Activated CD8-positive, alpha-beta memory T cell treated with anti-CD3 and anti-CD28 coated beads, Interleukin-2, amount 50 U/mL, for 48 hours (primary cell): Measurements from ENCODE around the gene EFCAB6.

Experiments used
- DNase-seq: peaks from one replicate; pipeline ENCODE4 v3.0.0-alpha.2; 2020

Gene EFCAB6

DNA sequence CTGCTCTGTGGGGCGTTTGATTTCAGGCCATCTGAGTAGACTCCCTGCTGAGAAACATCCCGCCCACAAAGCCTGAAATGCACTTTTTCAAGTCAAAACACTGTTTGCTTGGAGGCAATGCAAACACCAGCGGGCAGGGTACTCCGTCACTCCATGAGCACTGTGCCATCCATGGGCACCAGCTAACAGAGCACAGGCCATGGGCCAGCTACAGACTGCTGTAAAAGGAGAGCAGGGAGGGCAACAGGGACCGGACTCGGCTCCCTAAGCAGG, 16.6 kb upstream of the EFCAB6 start:
- no peak for DNase-seq

GRCh38 chr22:43827926-43828724, 16.0 kb upstream of the EFCAB6 start:
- DNase-seq, result no peak

DNA sequence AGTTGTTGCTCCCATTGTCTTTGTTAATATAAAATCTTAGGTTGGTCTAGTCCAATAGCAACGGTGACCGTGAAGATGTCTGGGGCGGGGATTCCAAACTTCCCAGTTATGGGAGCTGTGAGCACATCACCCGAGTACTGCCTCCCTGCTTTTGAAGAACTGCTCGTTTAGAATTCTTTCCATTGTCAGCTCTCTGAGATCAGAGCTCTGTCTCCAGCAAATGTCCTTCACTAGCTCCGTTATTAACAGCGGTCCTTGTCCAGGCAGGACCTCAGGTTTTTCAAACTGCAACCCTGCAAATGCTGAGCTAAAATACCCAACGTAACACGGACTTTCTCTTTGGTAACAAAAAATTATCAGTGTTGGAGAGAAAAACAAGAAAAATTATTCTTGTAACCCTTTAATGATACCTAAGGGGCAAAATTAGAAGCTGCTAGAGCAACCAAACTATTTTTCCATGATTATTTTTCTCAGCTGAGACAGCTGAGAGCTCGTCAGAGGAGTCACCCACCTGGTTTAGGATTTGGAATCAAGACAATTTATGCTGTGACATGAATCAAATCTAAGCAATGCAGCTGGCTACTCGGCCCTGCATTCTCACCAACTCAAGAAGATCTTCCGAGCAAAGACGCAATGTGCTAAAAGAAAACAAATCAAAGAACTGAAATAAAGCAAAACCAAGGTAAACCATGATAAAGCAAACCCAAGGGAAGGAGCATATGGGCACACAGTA, 15.1 kb upstream of the EFCAB6 start:
- DNase-seq, result no peak

- DNase-seq, result peak; percentile 10
Measured at GRCh38 chr22:43826142-43827002, 14.3 kb upstream of the EFCAB6 start.

DNA sequence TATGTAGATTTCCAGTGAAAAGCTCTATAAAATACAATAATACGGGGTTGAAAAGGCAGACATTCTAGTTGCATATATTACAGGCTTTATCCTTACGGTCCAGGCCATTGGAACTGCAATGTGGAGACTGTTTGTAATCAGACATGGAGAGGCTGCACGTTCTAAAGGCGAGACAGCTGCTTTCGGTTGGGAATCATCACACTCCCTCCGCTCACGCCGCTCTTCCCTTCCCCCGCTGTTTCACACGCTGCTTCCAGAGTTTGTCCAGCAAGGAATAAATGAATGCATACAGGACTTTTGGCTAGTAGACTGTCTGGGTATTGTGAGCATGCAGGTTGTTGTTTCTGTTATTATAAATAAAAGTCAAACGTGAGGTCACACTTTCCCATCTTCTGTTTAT, 13.5 kb upstream of the EFCAB6 start:
- no peak for DNase-seq

- peak; percentile 26 for DNase-seq
Measured at GRCh38 chr22:43824724-43825420, 12.8 kb upstream of the EFCAB6 start.

DNA sequence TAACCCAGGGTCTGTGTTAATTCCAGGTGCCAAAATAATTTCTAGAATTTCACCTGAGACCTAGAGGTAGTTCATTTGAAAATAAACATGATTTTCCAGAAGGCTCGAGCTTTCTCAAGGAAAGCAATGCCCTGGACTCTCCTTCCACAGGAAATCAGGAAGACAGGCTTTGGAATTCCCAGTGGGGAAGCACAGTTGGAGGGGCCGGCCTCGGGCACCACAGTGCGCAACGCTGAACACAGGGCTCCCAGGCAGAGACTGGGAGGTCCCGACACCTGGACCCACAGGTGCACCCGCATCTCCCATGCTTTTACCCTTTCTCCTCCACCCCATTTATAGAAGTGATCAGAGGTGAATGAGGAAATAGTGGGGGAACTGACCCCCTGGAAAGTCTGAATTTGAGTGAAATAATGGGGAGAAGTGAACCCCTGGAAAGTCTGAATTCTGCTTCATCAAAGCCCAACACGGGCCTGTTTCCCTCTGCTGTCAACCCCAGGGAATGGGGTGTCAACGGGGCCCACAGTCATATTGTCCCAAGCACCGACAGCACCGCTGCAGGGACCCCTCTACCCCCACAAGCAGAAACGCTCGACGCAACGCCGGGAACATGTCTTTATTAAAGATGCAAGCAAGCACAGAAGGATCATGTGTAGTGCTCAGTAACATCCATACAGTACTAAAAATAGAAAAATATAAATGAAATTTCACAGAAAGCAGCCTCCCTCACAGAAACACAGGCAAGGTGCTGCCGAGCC, 12.0 kb upstream of the EFCAB6 start:
- DNase-seq, result no peak

DNA sequence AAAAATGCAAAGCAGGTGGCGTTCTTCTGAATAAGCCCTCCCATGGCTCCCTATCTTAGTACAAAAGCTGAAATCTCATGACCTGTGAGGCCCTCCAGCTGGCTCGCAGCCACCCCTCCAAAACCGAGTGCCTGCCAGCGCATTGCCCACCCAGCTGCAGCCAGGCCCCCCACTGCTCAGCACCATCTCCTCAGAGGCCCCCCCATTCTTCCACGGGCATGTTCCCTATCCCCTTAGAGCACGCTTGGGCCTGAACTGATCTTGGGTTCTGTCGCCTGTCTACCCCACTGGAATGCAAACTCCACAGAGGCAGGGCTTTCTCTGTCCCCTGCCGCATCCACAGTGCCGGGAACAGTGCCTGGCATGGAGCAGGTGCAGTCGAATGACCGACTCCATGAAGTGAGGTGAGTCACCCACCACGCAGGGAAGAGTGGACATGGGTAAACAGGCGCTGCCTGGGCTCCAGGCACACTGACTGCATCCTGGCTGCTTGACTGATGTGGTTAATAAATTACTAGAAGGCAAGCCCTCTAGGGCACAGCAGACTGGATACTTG, 11.3 kb upstream of the EFCAB6 start:
- DNase-seq, result no peak

- DNase-seq, result no peak
Measured at GRCh38 chr22:43821606-43822425, 9.7 kb upstream of the EFCAB6 start.

DNA sequence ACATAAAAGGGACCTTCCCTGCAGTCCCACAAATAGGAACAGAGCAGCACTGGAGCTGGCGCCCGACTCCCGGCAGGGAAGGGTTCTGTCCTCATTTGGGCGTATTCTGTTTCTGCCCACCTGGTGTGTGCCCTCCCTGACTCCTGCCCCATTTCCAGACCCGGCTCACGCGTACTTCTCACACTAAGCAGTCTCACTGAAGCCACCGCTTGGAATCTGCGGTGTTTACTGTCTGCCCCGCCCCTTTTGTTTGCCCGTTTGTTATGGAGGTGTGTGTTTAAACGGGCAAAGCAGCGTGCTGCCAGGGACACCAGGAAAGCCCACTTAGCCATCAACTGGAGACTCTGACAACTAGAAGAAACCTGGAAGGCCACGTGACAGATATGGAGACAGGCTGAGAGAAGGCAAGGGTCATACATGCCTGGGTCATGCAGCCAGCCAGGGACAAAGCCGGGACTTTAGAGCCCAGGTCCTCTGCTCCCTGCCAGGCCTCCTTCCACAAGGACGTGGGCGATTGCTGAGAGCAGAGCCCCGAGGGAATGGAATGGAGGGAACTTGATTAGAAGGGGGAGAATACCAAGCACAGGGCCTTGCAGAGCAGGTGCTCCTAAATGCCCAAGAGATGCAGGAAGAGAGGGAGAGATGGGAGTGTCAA, 8.7 kb upstream of the EFCAB6 start:
- DNase-seq, result no peak

- DNase-seq, result no peak
Measured at GRCh38 chr22:43819931-43820640, 8.0 kb upstream of the EFCAB6 start.

GRCh38 chr22:43819421-43819921, 7.4 kb upstream of the EFCAB6 start:
- DNase-seq, result no peak

GRCh38 chr22:43818981-43819380, 6.9 kb upstream of the EFCAB6 start:
- DNase-seq, result no peak

GRCh38 chr22:43817402-43817801, 5.3 kb upstream of the EFCAB6 start:
- DNase-seq, result no peak

DNA sequence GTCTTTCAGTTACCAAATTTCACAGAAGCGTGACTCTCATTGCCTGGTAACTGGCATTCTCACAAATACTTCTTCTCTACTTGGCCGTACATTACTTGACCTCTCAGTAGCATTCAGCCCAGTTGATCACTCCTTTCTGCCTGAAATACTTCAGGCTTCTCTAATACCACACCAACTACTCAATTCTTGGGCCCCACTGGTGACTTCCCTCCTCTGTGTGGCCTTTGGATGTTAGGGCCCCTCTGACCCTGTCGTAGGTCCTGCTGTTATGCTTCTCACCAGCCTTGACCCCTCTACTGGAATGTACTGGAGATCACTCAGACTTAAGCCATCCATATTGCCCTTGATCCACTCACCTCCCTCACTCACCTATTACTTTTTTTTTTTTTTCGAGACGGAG, 2.2 kb upstream of the EFCAB6 start:
- no peak for DNase-seq

GRCh38 chr22:43812890-43813289, 785 bp upstream of the EFCAB6 start:
- DNase-seq, result no peak

- DNase-seq, result no peak
Measured at GRCh38 chr22:43811777-43812148, 342 bp downstream of the EFCAB6 start.

DNA sequence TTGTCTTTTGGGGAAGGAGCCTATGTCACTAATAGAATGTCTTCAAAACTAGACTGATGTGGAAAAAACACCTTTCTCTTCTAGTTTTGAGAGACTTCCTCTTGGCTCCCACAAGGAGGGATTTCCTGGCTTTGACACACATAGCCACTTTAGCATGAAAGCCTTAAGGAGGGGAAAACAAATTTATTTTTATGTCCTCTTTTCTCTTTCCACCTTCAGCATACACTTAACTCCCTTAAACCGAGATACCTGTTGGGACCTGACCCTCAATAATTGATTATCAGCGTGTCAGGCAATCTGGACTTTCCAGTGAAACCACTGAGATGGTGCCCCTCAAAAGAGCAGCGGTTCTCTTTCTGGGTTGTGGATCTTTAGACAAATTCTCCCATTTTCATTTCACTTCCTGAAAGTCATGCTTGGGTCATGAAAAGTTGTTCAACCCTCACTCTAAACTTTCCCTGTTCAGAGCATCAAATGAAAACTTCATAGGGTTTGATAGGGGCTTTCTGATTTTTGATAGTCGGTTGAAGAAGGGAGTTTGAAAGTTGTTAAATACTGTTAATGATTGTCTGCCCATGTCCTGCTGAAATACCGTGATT, 9.1 kb downstream of the EFCAB6 start:
- no peak for DNase-seq

DNA sequence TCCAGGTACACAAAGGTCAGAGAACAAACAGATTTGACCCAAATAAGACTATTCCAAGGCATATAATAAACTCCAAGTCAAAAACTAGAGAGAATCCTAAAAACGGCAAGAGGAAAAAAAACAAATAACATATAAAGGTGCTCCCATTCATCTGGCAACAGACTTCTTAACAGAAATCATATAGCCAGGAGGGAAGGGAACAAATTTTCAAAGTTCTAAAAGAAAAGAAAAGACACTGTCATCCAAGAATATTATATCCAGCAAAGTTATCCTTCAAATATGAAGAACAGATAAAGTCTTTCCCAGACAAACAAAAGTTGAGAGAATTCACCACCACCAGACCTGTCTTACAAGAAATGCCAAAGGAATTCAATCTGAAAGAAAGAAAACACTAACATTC, 11.1 kb downstream of the EFCAB6 start:
- no peak for DNase-seq
